ENCODE measurements around the gene NOG.

NOG gene

GRCh38 chr17:56623383-56623782 is 29.9 kb downstream of the NOG start:
- no peaks in the 10 kb centered on the region for H3K79me2 ChIP-seq (ENCODE audit: insufficient read depth, low read depth)
- no peak overlapping the region for H3K9ac ChIP-seq
- H3K36me3 ChIP-seq (ENCODE audit: insufficient read depth): no peaks in the 10 kb centered on the region
- H3K4me1 ChIP-seq (ENCODE audit: low read depth, poor library complexity, severe bottlenecking): no peaks in the 10 kb centered on the region
- H3K4me3 ChIP-seq (IDR thresholded peaks at IDR 0.05; ENCODE audit: insufficient read depth, low read depth, low read length): no peak overlapping the region
- no peak for TF ChIP-seq CTCF (conservative IDR thresholded peaks at IDR 0.05; ENCODE audit: low read depth, low read length)
- H4K20me1 ChIP-seq (ENCODE audit: insufficient read depth): no peaks in the 10 kb centered on the region
- no peak overlapping the region for H2AFZ ChIP-seq (ENCODE audit: low read depth)
- H3K27me3 ChIP-seq (ENCODE audit: insufficient read depth, low read depth): no peaks in the 10 kb centered on the region
- no peak overlapping the region for H3K27ac ChIP-seq
- H3K4me2 ChIP-seq: no peak overlapping the region

- H3K4me2 ChIP-seq: no peak overlapping the region
- no peaks in the 10 kb centered on the region for H3K79me2 ChIP-seq (ENCODE audit: insufficient read depth, low read depth)
- no peaks in the 10 kb centered on the region for H3K36me3 ChIP-seq (ENCODE audit: insufficient read depth)
- H4K20me1 ChIP-seq (ENCODE audit: insufficient read depth): no peaks in the 10 kb centered on the region
- no peak overlapping the region for H3K9ac ChIP-seq
- H3K4me3 ChIP-seq (IDR thresholded peaks at IDR 0.05; ENCODE audit: insufficient read depth, low read depth, low read length): no peak overlapping the region
- no peak overlapping the region for H3K27ac ChIP-seq
- no peaks in the 10 kb centered on the region for H3K4me1 ChIP-seq (ENCODE audit: low read depth, poor library complexity, severe bottlenecking)
- H2AFZ ChIP-seq (ENCODE audit: low read depth): no peak overlapping the region
- no peaks in the 10 kb centered on the region for H3K27me3 ChIP-seq (ENCODE audit: insufficient read depth, low read depth)
- no peak for TF ChIP-seq CTCF (conservative IDR thresholded peaks at IDR 0.05; ENCODE audit: low read depth, low read length)
Observed at GRCh38 chr17:56624309-56624708, 30.8 kb downstream of the NOG start.

- Histone ChIP-seq H3K9ac (no peak overlapping the region), H3K27ac (no peak overlapping the region), H3K27me3 (ENCODE audit: insufficient read depth, low read depth) (no peaks in the 10 kb centered on the region), H2AFZ (ENCODE audit: low read depth) (no peak overlapping the region), H3K79me2 (ENCODE audit: insufficient read depth, low read depth) (no peaks in the 10 kb centered on the region), H4K20me1 (ENCODE audit: insufficient read depth) (no peaks in the 10 kb centered on the region), H3K4me3 (IDR thresholded peaks at IDR 0.05; ENCODE audit: insufficient read depth, low read depth, low read length) (no peak overlapping the region), H3K4me1 (ENCODE audit: low read depth, poor library complexity, severe bottlenecking) (no peaks in the 10 kb centered on the region), H3K4me2 (no peak overlapping the region), H3K36me3 (ENCODE audit: insufficient read depth) (no peaks in the 10 kb centered on the region)
- TF ChIP-seq CTCF (conservative IDR thresholded peaks at IDR 0.05; ENCODE audit: low read depth, low read length): no peak
Observed at GRCh38 chr17:56624912-56625311, 31.4 kb downstream of the NOG start.

- Histone ChIP-seq H4K20me1 (ENCODE audit: insufficient read depth) (no peaks in the 10 kb centered on the region), H3K9ac (no peak overlapping the region), H3K36me3 (ENCODE audit: insufficient read depth) (no peaks in the 10 kb centered on the region), H3K4me2 (no peak overlapping the region), H3K4me1 (ENCODE audit: low read depth, poor library complexity, severe bottlenecking) (no peaks in the 10 kb centered on the region), H3K27ac (no peak overlapping the region), H3K4me3 (IDR thresholded peaks at IDR 0.05; ENCODE audit: insufficient read depth, low read depth, low read length) (no peak overlapping the region), H3K79me2 (ENCODE audit: insufficient read depth, low read depth) (no peaks in the 10 kb centered on the region), H3K27me3 (ENCODE audit: insufficient read depth, low read depth) (no peaks in the 10 kb centered on the region), H2AFZ (ENCODE audit: low read depth) (no peak overlapping the region)
- TF ChIP-seq CTCF (conservative IDR thresholded peaks at IDR 0.05; ENCODE audit: low read depth, low read length): no peak
Observed at GRCh38 chr17:56629531-56630075, 36.1 kb downstream of the NOG start.

Data from KMS-11 (cell line).